Activated gamma-delta T cell treated with anti-CD3 and anti-CD28 coated beads, Interleukin-2, amount 50 U/mL, for 16 hours (primary cell): Measurements from ENCODE around the gene TPTE.
"Not testable (repeated sequence)": the region's sequence is repeated elsewhere in the genome, so short reads cannot be mapped to it uniquely, and the experiment has no call there.

Source experiments
- DNase-seq: peaks from one replicate; pipeline ENCODE4 v3.0.0-alpha.2; 2020; ENCODE audit warnings: low read depth

TPTE gene

DNA sequence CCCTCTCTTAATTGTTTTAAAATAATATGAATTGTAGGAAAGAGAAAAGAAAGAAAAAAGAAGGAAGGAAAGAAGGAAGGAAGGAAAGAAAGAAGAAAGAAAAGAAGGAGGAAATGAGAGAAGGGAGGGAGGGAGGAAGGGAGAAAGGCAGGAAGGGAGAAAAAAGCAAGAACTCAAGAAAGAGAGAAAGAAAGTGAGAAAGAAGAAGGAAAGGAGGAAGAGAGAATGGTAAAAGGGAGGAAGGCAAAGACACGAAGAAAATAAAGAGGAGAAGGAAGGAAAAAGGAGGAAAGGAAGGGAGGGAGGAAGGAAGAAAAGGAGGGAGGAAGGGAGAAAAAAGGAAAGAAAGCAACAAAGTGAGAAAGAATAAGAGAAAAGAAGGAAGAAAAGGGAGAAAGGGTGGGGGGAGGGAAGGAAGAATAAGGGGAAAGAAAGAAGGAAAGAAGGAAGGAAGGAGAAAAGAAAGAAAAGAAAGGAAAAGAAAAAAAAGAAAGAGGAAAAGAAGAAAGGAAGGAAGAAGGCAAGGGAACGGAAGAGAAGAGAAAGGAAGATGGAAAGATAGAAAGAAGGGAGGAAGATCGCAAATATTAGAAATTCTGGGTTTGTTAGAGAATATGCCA lies 95.9 kb downstream of the TPTE start:
- not testable (repeated sequence) for DNase-seq

DNA sequence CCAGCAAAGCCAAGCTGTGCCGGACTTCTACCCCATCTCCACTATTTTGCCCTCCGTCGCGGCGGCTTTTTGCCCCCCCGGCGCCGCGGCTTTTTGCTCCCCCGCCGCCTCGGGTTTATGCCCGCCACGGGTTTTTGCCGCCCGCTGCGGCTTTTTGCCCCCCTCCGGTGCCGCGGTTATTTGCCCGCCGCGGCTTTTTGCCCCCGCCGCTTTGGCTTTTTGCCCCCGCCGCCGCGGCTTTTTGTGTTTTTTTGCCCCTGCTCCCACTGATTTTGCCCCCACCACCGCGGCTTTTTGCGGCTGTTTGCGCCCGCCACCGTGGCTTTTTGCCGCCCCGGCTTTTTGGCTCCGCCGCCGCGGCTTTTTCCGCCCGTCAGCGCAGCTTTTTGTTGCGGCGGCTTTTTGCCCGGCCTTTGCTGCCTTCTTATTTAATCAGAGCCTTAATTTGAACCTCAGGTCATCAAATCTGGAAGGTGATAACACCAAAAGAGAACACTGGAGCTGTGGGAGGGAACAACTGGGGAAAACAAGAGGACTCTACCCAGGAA lies 106.0 kb downstream of the TPTE start:
- DNase-seq = no peak

DNA sequence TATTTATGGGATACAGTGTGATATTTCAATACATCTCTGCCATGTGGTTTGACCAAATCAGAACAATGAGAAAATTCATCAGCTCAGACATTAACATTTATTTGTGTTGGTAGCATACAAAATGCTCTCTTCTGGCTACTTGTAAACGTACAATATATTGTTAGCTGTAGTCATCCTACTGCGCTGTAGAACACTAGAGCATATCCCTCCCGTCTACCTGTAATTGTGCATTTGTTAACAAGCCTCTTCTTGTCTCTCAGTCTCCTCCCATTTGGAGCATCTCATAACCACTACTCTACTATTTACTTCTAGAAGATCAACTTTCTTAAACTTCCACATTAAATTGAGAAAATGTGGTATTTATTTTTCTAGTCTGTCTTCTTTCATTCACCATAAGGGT lies 107.9 kb downstream of the TPTE start:
- DNase-seq = not testable (repeated sequence)

DNA sequence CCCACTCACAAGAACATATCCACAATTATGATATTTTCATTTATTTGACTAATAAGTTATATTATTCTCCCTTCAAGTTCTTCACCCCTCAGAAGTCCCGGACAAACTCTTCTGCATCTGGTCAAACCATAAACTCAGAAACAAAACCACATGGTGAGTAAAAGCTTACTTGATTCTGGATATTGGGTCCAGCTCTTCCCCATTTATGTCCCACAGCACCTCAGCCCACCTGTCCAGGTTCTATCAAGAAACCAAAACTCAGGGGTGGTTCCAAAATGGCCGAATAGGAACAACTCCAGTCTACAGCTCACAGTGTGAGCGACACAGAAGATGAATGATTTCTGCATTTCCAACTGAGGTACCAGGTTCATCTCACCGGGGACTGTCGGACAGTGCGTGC lies 109.4 kb downstream of the TPTE start:
- not testable (repeated sequence) for DNase-seq

DNA sequence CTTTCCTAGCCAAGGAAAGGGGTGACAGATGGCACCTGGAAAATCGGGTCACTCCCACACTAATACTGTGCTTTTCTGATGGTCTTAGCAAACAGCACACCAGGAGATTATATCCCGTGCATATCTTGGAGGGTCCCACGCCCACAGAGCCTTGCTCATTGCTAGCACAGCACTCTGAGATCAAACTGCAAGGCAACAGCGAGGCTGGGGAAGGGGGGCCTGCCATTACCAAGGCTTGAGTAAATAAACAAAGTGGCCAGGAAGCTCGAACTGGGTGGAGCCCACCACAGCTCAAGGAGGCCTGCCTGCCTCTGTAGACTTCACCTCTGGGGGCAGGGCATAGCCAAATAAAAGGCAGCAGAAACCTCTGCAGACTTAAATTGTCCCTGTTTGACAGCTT lies 109.9 kb downstream of the TPTE start:
- not testable (repeated sequence) for DNase-seq

DNA sequence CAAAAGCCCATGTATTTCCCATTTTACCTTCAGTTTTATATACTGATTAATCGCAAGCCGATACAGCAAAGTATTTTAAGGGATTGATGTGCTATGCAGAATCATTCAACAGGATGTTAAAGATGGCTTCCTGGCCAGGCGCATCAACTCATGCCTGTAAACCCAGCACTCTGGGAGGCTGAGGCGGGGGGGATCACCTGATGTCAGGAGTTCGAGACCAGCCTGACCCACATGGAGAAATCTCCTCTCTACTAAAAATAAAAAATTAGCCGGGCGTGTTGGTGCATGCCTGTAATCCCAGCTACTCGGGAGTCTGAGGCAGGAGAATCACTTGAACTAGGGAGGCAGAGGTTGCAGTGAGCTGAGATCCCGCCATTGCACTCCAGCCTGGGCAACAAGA lies 116.8 kb downstream of the TPTE start:
- DNase-seq = not testable (repeated sequence)

DNA sequence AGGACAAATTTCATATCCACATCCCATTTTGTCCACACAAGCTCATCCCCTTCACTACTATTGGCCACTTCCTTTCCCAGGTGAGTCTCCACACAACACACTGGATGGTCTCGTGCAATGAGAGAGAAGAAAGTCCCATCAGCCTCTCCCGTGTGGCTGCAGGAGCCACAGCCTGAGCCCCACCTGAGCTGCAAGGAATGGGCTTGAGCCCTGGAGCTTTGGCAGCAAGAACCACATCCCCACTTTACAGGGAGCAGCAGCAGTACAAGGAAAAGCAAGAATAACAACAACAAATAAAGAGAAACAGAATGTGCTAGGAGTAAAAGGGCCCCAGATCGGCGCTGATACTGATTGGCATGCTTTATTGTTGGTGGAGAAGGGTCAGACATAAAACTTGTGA lies 117.7 kb downstream of the TPTE start:
- DNase-seq = no peak

DNA sequence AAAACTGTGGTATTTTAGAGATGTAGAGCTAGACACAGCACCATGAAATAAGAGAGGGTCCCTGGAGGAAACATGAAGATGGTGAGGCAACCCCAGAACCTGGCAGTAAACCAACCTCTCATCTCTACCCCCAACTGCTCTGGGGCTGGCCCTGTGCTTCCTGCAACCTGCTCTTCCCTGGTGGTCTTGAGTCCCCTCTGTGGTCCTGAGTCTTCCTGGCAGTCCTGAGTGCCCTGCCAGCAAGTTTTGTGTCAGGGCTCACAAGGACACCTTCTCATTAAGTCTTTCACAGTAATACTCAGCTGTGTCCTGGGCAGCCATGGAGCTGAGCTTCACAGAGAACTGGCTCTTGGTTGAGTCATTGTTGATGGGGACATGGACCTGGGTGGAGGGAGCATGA lies 118.4 kb downstream of the TPTE start:
- DNase-seq = not testable (repeated sequence)

DNA sequence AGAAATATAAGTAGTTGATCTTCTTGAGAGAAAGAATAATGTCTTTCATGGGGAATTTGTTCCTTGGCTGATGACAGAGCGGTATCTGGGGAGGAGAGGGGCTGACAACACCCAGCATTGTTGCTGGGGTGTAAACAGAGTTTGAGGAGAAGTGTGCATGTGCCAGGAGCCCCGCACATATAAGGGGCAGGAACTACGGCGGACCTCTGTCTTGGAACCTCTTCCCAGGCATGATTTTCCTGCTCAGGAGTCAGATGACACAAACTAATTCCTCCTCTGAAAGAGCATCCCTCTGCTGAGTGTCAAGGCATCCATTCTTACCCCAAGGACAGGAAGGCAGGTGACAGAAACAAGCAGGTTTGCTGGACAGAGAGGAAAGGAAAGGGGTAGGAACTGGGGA lies 119.1 kb downstream of the TPTE start:
- DNase-seq = no peak

DNA sequence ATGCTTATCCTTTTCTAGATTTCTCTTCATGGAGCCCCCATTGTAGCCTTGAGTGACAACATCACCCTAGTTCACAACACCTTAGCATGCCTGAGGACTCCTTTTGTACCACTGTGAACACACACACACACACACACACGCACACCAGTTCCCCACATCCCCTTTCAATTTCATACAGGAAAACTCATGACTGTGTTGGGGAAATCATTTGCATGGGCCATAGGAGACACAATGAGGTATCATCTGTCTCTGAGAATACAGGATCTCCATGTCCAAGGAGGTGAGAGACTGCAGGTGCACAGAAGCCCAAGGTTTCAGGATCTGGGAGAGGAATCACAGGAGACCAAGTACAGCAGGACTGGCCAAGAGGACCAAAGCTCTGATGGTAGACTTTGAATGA lies 119.7 kb downstream of the TPTE start:
- DNase-seq = no peak

DNA sequence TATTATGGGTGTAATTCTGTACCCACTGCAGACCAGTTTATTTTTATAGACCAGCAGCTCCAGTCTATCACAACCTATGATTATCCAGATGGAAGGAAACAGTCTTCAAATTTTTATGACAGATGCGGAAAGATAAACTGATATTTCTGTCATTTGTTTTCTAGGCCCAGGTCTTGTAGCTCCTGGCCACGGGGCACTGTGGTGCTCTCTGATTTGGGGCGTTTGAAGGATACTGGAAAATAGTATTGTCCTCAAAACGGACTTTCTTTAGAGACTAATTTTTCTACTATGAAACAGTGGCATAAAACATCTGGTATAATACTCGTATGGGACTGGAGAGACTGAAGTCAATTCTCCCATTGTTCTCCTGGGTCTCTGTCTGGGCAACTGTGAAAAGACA lies 124.3 kb downstream of the TPTE start:
- DNase-seq = not testable (repeated sequence)

DNA sequence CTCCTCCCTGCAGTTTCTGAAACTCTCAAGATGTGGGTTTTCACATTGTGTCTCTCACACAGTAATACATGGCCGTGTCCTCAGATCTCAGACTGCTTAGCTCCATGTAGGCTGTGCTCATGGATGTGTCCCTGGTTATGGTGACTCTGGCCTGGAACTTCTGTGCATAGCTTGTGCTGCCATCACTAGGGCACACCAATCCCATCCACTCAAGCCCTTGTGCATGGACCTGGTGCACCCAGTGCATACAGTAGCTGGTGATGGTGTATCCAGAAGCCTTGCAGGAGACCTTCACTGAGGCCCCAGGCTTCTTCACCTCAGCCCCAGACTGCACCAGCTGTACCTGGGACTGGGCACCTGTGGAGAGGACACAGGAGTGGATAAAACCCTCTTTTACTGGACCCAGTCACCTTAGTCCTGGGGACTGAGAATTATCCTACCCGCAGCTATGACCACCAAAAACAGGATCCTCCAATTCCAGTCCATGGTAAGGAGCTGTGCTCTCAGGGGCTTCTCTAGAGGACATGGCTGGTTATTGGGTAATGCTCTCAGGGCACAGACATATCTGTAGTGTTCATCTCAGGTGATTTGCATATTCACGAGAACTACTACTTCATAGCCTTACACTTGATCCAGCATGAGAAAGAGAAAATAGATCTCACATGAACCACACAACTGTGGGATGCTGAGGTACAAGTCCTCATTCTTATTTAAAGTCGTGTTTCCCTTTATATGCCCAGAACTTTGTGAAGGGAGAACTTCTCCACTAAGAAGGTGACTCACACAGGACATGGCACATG lies 128.2 kb downstream of the TPTE start:
- DNase-seq = not testable (repeated sequence)

DNA sequence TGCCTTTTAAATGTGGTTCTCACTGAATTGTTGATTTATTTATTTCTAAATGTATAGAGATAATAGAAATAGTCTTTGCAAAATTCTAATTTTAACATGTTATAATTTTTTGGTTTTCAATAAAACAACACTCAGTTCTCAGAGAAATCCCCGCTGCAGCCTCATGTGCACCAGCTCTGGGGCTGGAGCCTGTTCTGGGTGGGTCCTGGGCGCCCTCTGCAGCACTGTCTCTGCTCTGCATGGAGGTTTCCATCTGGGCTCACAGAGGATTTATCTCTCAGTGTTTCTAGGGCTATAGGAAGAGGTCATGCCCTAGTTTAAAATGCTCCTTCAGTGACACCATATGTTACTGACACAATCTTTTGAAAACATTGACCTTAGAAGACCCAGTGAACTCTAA lies 128.9 kb downstream of the TPTE start:
- not testable (repeated sequence) for DNase-seq
